SK-N-SH (cell line): ENCODE measurements around the gene COL8A2. TPM values are rescaled to one million over a fixed set of nuclear protein-coding genes. Genes with fewer than 3 reads are reported as not detected.

Experiments used
- CTCF ChIA-PET: fragments of 300-600, 350-600 bp; formaldehyde crosslinking; extraction: SDS; loops from one replicate; lab custom pipeline; 2021; lab: Yijun Ruan, JAX
- POLR2A ChIA-PET: fragments of 350-600 bp; sonication (Branson Sonifier 250); formaldehyde crosslinking; extraction: SDS; loops from one replicate; lab custom pipeline; 2020; ENCODE audit warnings: antibody characterized with exemption, inconsistent platforms; lab: Yijun Ruan, JAX
- DNase-seq: peaks from one replicate; pipeline ENCODE4 v3.0.0; 2012
- H2AFZ ChIP-seq: fragments of 200-600 bp; sonication (generic); 2 replicates; pipeline ENCODE4 v1.8.1; 2016; ENCODE audit warnings: antibody characterized with exemption, mild to moderate bottlenecking, low read depth
- H3F3A ChIP-seq: fragments of 200-600 bp; sonication (generic); replicated peaks from 2 replicates; pipeline ENCODE3; 2016; ENCODE audit warnings: antibody characterized with exemption, mild to moderate bottlenecking; ENCODE audit not compliant: insufficient read depth
- H3K27ac ChIP-seq, 2 experiments: fragments of 200-500 bp in 1 of 2; fragments of 200-600 bp in 1 of 2; sonication (Bioruptor generic) in 1 of 2; sonication (generic), shearing (Covaris generic) in 1 of 2; 2 replicates each; pipeline versions ENCODE4 v1.5.1 to v1.6.1; 2014 to 2016; ENCODE audit warnings: low read depth in 2 of 2, inconsistent platforms in 1 of 2, low read length in 1 of 2, mild to moderate bottlenecking in 1 of 2, mixed read lengths in 1 of 2
- H3K27me3 ChIP-seq: fragments of 200-600 bp; sonication (generic), shearing (Covaris generic); 2 replicates; pipeline ENCODE4 v1.6.1; 2016; ENCODE audit warnings: mixed run types; ENCODE audit not compliant: insufficient read depth
- H3K36me3 ChIP-seq, 2 experiments: fragments of 200-500 bp in 1 of 2; fragments of 200-600 bp in 1 of 2; sonication (Bioruptor generic) in 1 of 2; sonication (generic) in 1 of 2; replicated peaks in 1 of 2; 2 replicates each; pipeline versions ENCODE3 to v1.5.1; 2014 to 2016; ENCODE audit warnings: low read length in 1 of 2, mild to moderate bottlenecking in 1 of 2; ENCODE audit not compliant: insufficient read depth in 2 of 2, control insufficient read depth in 1 of 2
- H3K4me1 ChIP-seq, 2 experiments: fragments of 200-500 bp in 1 of 2; fragments of 200-600 bp in 1 of 2; sonication (Bioruptor generic) in 1 of 2; sonication (generic), shearing (Covaris generic) in 1 of 2; 2 replicates each; pipeline versions ENCODE4 v1.5.1 to v1.6.1; 2014 to 2016; ENCODE audit warnings: low read depth in 1 of 2, low read length in 1 of 2, mixed run types in 1 of 2; ENCODE audit not compliant: insufficient read depth in 2 of 2, control insufficient read depth in 1 of 2
- H3K4me2 ChIP-seq: fragments of 200-600 bp; sonication (generic), shearing (Covaris generic); 2 replicates; pipeline ENCODE4 v1.6.1; 2017; ENCODE audit warnings: mixed run types
- H3K4me3 ChIP-seq, 2 experiments: fragments of 200-500 bp in 1 of 2; fragments of 200-600 bp in 1 of 2; sonication (Bioruptor generic) in 1 of 2; sonication (generic), shearing (Covaris generic) in 1 of 2; 2 replicates each; pipeline versions ENCODE4 v1.5.1 to v1.8.1; 2014 to 2016; ENCODE audit warnings: low read depth in 2 of 2, inconsistent platforms in 1 of 2, low read length in 1 of 2, mild to moderate bottlenecking in 1 of 2, mixed read lengths in 1 of 2, moderate library complexity in 1 of 2
- H3K79me2 ChIP-seq: fragments of 200-600 bp; sonication (generic); 2 replicates; pipeline ENCODE4 v1.8.1; 2017; ENCODE audit warnings: mild to moderate bottlenecking; ENCODE audit not compliant: insufficient read depth
- H3K9ac ChIP-seq: fragments of 200-600 bp; sonication (generic); 2 replicates; pipeline ENCODE4 v1.6.1; 2017; ENCODE audit warnings: mixed run types
- H3K9me2 ChIP-seq: fragments of 200-600 bp; sonication (generic); 2 replicates; pipeline ENCODE4 v1.6.1; 2017; ENCODE audit warnings: mixed run types
- H3K9me3 ChIP-seq: fragments of 200-600 bp; sonication (generic); 2 replicates; pipeline ENCODE4 v1.6.1; 2017; ENCODE audit warnings: mixed run types, mild to moderate bottlenecking, moderate library complexity
- H4K20me1 ChIP-seq: fragments of 200-600 bp; sonication (generic); 2 replicates; pipeline ENCODE4 v1.6.1; 2017; ENCODE audit warnings: mild to moderate bottlenecking, mixed run types; ENCODE audit not compliant: insufficient read depth
- ELF1 ChIP-seq: IDR thresholded peaks from 2 replicates; pipeline ENCODE4 v1.4.0; 2012
- EZH2phosphoT487 ChIP-seq: fragments of 200-600 bp; sonication (generic); IDR thresholded peaks from 2 replicates; pipeline ENCODE4 v1.6.1; 2017; ENCODE audit warnings: low read depth, mixed run types, mild to moderate bottlenecking, antibody characterized with exemption, moderate library complexity, borderline replicate concordance
- FOXJ3 ChIP-seq: sonication (generic); formaldehyde crosslinking; IDR thresholded peaks from 2 replicates; pipeline ENCODE4 v1.5.1; 2020; ENCODE audit warnings: mild to moderate bottlenecking, missing genetic modification reagents
- FOXM1 ChIP-seq: IDR thresholded peaks from 2 replicates; pipeline ENCODE4 v1.4.0; 2012; ENCODE audit warnings: low read depth, mild to moderate bottlenecking
- IRF3 ChIP-seq: fragments of 150-350 bp; IDR thresholded peaks from 2 replicates; pipeline ENCODE4 v1.6.1; 2016; ENCODE audit warnings: mild to moderate bottlenecking, low read depth, low read length
- MEF2A ChIP-seq: IDR thresholded peaks from 2 replicates; pipeline ENCODE4 v1.4.0; 2012; ENCODE audit warnings: low read depth, borderline replicate concordance
- NFIC ChIP-seq: IDR thresholded peaks from 2 replicates; pipeline ENCODE4 v1.4.0; 2012; ENCODE audit warnings: borderline replicate concordance
- NRF1 ChIP-seq: IDR thresholded peaks from 2 replicates; pipeline ENCODE4 v1.6.1; 2012; ENCODE audit warnings: low read depth, mild to moderate bottlenecking, low read length
- POLR2AphosphoS5 ChIP-seq: IDR thresholded peaks from 2 replicates; pipeline ENCODE4 v1.6.1; 2012; ENCODE audit warnings: low read depth, low read length
- RAD21 ChIP-seq: IDR thresholded peaks from 2 replicates; pipeline ENCODE4 v1.6.1; 2012; ENCODE audit warnings: mild to moderate bottlenecking, low read length
- RCOR1 ChIP-seq: fragments of 150-350 bp; IDR thresholded peaks from 2 replicates; pipeline ENCODE4 v1.6.1; 2017; ENCODE audit warnings: antibody characterized with exemption, low read length
- SIN3A ChIP-seq: IDR thresholded peaks from 2 replicates; pipeline ENCODE4 v1.6.1; 2012; ENCODE audit warnings: low read depth, mild to moderate bottlenecking, low read length, moderate library complexity, borderline replicate concordance
- SMC3 ChIP-seq: IDR thresholded peaks from 2 replicates; pipeline ENCODE4 v1.6.1; 2012; ENCODE audit warnings: low read depth, low read length, improper control_type of control experiment
- TAF1 ChIP-seq: IDR thresholded peaks from 2 replicates; pipeline ENCODE4 v1.6.1; 2012; ENCODE audit warnings: low read depth, mild to moderate bottlenecking, low read length, moderate library complexity, borderline replicate concordance
- TCF12 ChIP-seq: IDR thresholded peaks from 2 replicates; pipeline ENCODE4 v1.4.0; 2012
- USF2 ChIP-seq: fragments of 150-350 bp; IDR thresholded peaks from 2 replicates; pipeline ENCODE4 v1.6.1; 2017; ENCODE audit warnings: antibody characterized with exemption, low read length, low read depth, borderline replicate concordance
- ZBTB33 ChIP-seq: IDR thresholded peaks from 2 replicates; pipeline ENCODE4 v1.4.0; 2012; ENCODE audit warnings: low read depth, borderline replicate concordance
- WGBS: methylation state at CpG from one replicate; pipeline ENCODE4 v1.1.6; 2017; ENCODE audit warnings: low lambda C conversion rate; 5-methylcytosine and 5-hydroxymethylcytosine counted together
- polyA plus RNA-seq, 3 experiments: library from polyadenylated mRNA; depleted of rRNA; stranded (reverse); fragments of >200 nt; gene quantifications; 2 replicates each; pipeline ENCODE4 v1.2.3, GENCODE V29; 2012
- TF ChIP-seq, protein P1 (sequence below): fragments of 200-600 bp; sonication (generic); IDR thresholded peaks from 2 replicates; pipeline ENCODE4 v1.6.1; 2017; ENCODE audit warnings: antibody characterized with exemption, mild to moderate bottlenecking, moderate library complexity
- TF ChIP-seq, protein P2 (sequence below): IDR thresholded peaks from 2 replicates; pipeline ENCODE4 v1.4.0; 2012; ENCODE audit warnings: low read depth

Gene COL8A2
- polyA plus RNA-seq, 1 of the 3 experiments (the other 2 are of a cell fraction), result 3.1 TPM

DNA sequence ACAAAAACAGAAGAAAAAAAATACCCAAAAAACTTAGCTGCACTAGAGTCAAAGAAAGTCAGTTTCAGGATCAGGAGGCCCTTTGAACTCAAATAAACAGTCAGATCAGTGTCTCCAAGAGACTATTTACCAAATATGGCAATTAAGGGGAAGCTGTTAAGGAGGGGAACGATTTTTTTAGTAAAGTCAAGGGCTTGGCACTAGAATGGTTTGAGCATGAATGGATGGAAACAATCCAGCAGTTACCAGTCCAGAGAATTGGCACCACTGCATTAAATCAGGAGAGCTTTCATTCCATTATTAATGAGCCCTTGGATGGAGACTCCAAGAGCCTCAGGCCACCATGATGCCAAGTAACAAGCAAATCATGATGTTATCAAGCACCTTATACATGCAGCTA is 17.1 kb upstream of the COL8A2 start:
- H3K27me3 ChIP-seq, result no peaks in the 10 kb centered on the region
- no peak overlapping the region for H2AFZ ChIP-seq
- H3K4me2 ChIP-seq, result no peak overlapping the region
- H3K4me3 ChIP-seq, result no peak overlapping the region
- H3K9me2 ChIP-seq, result no peaks in the 10 kb centered on the region
- no peaks in the 10 kb centered on the region for H3K9me3 ChIP-seq
- TF ChIP-seq IRF3 (no peak), SIN3A (no peak), RAD21 (no peak), TCF12 (no peak), EZH2phosphoT487 (no peak), SMC3 (no peak), RCOR1 (no peak), NRF1 (no peak), ELF1 (no peak), USF2 (no peak)
- TF ChIP-seq, all 33 proteins: peak for 0
- H3K9ac ChIP-seq, result no peak overlapping the region
- peaks cover 31% of the 10 kb centered on the region for H3F3A ChIP-seq
- H4K20me1 ChIP-seq, result no peaks in the 10 kb centered on the region; the same call in 1 of the 2 replicates
- ChIA-PET CTCF (interaction anchor here (1.8 to 17.9 kb wide), 3 partner anchors 8 to 46 kb away, joined by 6 to 700 read pairs (median 68); partner anchors contain the start of gene ADPRS), POLR2A (no interaction called here)
- DNase-seq, result no peak
- H3K36me3 ChIP-seq, result peaks cover 23 to 28% of the 10 kb centered on the region in 2 experiments
- 55% methylated on average over 1 of the region's 1 CpG for WGBS
- peaks cover 98% of the 10 kb centered on the region for H3K79me2 ChIP-seq
- no peak overlapping the region for H3K27ac ChIP-seq
- H3K4me1 ChIP-seq, result peaks cover 0 to 14% of the 10 kb centered on the region in 2 experiments; a peak in 2 of 4 replicates

GRCh38 chr1:36139521-36139920 is 14.5 kb upstream of the COL8A2 start:
- no peak for TF ChIP-seq MEF2A
- TF ChIP-seq, protein P1, sequence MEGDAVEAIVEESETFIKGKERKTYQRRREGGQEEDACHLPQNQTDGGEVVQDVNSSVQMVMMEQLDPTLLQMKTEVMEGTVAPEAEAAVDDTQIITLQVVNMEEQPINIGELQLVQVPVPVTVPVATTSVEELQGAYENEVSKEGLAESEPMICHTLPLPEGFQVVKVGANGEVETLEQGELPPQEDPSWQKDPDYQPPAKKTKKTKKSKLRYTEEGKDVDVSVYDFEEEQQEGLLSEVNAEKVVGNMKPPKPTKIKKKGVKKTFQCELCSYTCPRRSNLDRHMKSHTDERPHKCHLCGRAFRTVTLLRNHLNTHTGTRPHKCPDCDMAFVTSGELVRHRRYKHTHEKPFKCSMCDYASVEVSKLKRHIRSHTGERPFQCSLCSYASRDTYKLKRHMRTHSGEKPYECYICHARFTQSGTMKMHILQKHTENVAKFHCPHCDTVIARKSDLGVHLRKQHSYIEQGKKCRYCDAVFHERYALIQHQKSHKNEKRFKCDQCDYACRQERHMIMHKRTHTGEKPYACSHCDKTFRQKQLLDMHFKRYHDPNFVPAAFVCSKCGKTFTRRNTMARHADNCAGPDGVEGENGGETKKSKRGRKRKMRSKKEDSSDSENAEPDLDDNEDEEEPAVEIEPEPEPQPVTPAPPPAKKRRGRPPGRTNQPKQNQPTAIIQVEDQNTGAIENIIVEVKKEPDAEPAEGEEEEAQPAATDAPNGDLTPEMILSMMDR, result no peak
- TF ChIP-seq FOXM1, result no peak
- no peak for TF ChIP-seq FOXJ3 (CRISPR knock-in tag)
- no peak for TF ChIP-seq ELF1
- no peak for TF ChIP-seq RAD21
- TF ChIP-seq, protein P2, sequence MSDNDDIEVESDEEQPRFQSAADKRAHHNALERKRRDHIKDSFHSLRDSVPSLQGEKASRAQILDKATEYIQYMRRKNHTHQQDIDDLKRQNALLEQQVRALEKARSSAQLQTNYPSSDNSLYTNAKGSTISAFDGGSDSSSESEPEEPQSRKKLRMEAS, result no peak
- no peak for TF ChIP-seq ZBTB33
- no peak for TF ChIP-seq POLR2AphosphoS5
- TF ChIP-seq SMC3, result no peak
- TF ChIP-seq TAF1, result no peak
- no peak for TF ChIP-seq EZH2phosphoT487
- TF ChIP-seq RCOR1, result no peak
- TF ChIP-seq NFIC, result no peak
- no peak for TF ChIP-seq IRF3
- POLR2A ChIA-PET, result no interaction called here
- DNase-seq, result no peak
- H3K9ac ChIP-seq, result no peak overlapping the region
- H3K4me3 ChIP-seq, result no peak overlapping the region
- no peak overlapping the region for H3K4me2 ChIP-seq
- H3K79me2 ChIP-seq, result peaks cover 72% of the 10 kb centered on the region
- no peak overlapping the region for H3K27ac ChIP-seq
- no peak overlapping the region for H2AFZ ChIP-seq
- CTCF ChIA-PET, result interaction anchor here (1.2 to 17.9 kb wide), 2 partner anchors 10 to 35 kb away, joined by 7 to 700 read pairs; partner anchors contain the start of genes ADPRS and TRAPPC3
- peaks cover under 1 to 35% of the 10 kb centered on the region in 2 experiments; a peak in 3 of 4 replicates for H3K4me1 ChIP-seq
- H3F3A ChIP-seq, result peaks cover 52% of the 10 kb centered on the region
- H3K9me3 ChIP-seq, result no peaks in the 10 kb centered on the region
- peaks cover 23 to 29% of the 10 kb centered on the region in 2 experiments for H3K36me3 ChIP-seq
- WGBS, result 88% methylated on average over 5 of the region's 5 CpGs
- H4K20me1 ChIP-seq, result no peaks in the 10 kb centered on the region; the same call in 1 of the 2 replicates
- no peaks in the 10 kb centered on the region for H3K27me3 ChIP-seq
- no peaks in the 10 kb centered on the region for H3K9me2 ChIP-seq
